Measurements from ENCODE around the gene PCLO. TPM values are rescaled to one million over a fixed set of nuclear protein-coding genes. Genes with fewer than 3 reads are reported as not detected.
"Not testable (repeated sequence)": the region's sequence is repeated elsewhere in the genome, so short reads cannot be mapped to it uniquely, and the experiment has no call there.

PCLO gene
- total RNA-seq, 2 experiments from 2014 or later = 0.02 TPM; not detected in 1

DNA sequence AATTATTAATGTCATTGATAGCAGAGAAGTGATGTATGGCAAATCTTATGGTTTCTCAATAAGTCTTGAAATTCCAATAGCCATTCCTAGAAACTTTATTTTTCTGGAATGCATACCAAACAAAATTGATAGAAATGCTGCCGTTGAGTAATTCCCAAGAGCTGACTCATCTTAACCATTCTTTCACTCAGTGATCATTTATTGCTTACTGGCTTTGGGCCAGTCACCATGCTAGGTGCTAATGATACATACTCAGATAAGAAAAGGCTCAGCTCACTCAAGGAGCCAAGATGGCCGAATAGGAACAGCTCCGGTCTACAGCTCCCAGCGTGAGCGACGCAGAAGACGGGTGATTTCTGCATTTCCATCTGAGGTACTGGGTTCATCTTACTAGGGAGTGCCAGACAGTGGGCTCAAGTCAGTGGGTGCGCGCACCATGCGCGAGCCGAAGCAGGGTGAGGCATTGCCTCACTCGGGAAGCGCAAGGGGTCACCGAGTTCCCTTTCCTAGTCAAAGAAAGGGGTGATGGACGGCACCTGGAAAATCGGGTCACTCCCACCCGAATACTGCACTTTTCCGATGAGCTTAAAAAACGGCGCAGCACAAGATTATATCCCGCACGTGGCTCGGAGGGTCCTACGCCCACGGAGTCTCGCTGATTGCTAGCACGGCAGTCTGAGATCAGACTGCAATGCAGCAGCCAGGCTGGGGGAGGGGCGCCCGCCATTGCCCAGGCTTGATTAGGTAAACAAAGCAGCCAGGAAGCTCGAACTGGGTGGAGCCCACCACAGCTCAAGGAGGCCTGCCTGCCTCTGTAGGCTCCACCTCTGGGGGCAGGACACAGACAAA lies 138.6 kb downstream of the PCLO start:
- H3K4me1 Mint-ChIP-seq (ENCODE audit: low read depth); H3K36me3 Mint-ChIP-seq; DNase-seq; POLR2A ChIA-PET; H3K27me3 Mint-ChIP-seq; intact Hi-C loops (cut with micrococcal nuclease); CTCF ChIA-PET; H3K27ac Mint-ChIP-seq; H3K4me3 Mint-ChIP-seq: not testable (repeated sequence)
- peaks cover 12% of the 10 kb centered on the region for H3K9me3 Mint-ChIP-seq

DNA sequence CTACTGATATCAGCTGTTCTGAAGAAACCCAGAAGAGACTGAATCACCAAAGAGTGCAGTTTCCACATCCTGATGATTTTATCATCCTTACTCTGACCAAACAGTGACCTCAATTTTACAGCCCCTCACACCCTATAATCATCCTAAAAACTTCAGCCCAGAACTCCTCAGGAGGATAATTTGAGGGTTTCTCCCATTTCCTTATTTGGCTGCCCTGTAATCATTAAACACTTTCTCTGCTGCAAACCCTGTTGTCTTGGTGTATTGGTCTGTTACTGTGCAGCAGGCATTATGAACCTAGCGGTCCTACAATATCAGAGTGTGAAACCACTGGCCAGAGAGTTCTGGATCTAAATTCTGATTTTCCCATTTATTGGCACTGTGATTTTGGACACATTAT lies 141.7 kb downstream of the PCLO start:
- intact Hi-C loops (cut with micrococcal nuclease) = no loop called here
- Mint-ChIP-seq H3K27ac (no peak overlapping the region), H3K9me3 (peaks cover 12% of the 10 kb centered on the region), H3K27me3 (no peaks in the 10 kb centered on the region), H3K36me3 (no peaks in the 10 kb centered on the region), H3K4me3 (no peak overlapping the region), H3K4me1 (ENCODE audit: low read depth) (no peaks in the 10 kb centered on the region)
- ChIA-PET POLR2A (no interaction called here), CTCF (no interaction called here)
- DNase-seq = no peak

DNA sequence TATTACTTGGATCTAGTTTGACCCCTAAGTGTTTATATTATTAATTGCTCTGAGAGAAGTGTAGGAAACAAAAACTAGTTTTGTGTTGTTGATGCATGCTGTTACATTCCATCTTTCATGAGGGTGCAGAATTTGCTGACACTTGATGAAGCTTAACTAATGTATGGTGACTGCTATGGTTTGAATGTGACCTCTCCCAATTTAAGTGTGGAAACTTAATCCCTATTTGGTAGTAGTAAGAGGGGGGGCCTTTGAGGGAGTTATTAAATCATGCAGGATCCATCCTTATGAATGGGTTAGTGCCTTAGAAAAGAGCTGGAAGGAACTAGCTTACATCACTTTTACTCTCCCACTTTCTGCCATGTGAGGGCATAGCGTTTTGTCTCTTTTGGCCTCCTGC lies 142.5 kb downstream of the PCLO start:
- peaks cover 12% of the 10 kb centered on the region for H3K9me3 Mint-ChIP-seq
- ChIA-PET POLR2A (no interaction called here), CTCF (no interaction called here)
- no peak overlapping the region for H3K4me3 Mint-ChIP-seq
- H3K27ac Mint-ChIP-seq = no peak overlapping the region
- intact Hi-C loops (cut with micrococcal nuclease) = no loop called here
- H3K27me3 Mint-ChIP-seq = no peaks in the 10 kb centered on the region
- no peak for DNase-seq
- no peaks in the 10 kb centered on the region for H3K4me1 Mint-ChIP-seq (ENCODE audit: low read depth)
- H3K36me3 Mint-ChIP-seq = no peaks in the 10 kb centered on the region

DNA sequence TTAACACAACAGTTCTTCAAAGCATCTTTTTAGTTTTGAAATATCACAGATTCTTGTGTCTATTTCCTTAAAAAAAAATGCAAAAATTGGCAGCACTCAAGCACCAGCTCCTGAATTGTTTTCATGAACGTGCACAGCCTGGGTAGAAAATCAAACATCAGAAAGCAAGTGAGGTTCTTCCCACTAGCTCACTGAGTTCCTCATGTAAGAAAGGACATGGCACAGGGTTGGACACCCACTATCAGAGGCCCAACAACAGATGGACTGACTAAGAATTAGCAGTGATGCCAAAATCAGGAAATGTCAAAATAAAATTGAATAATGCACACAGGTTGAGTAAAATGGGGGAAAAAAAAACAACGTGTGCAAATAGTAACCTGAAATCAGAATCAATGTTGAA lies 146.8 kb downstream of the PCLO start:
- Mint-ChIP-seq H3K4me3 (no peak overlapping the region), H3K4me1 (ENCODE audit: low read depth) (no peaks in the 10 kb centered on the region), H3K9me3 (peaks cover 6% of the 10 kb centered on the region), H3K36me3 (no peaks in the 10 kb centered on the region), H3K27me3 (no peaks in the 10 kb centered on the region), H3K27ac (no peak overlapping the region)
- intact Hi-C loops (cut with micrococcal nuclease) = no loop called here
- ChIA-PET CTCF (no interaction called here), POLR2A (no interaction called here)
- no peak for DNase-seq

DNA sequence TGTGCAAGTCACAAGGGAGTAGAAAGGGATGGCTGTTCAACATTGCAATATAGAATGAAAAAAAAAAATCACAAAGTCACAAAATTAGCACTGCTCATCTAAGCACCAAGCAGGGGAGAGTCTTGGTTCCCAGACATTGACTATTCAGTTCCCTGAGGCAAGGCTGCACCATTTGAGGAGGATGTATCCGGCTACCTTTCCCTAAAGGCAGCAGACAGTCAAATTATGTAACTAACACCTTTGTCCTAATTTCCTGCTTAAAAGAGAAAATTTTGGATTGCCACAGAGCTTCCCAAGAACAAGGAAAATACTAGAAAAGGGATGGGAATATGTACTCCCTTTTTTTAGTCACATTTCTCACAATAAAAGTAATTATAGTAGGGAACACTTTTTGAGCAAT lies 148.1 kb downstream of the PCLO start:
- Mint-ChIP-seq H3K27me3 (no peaks in the 10 kb centered on the region), H3K27ac (no peak overlapping the region), H3K4me1 (ENCODE audit: low read depth) (no peaks in the 10 kb centered on the region), H3K4me3 (no peak overlapping the region), H3K9me3 (peaks cover under 1% of the 10 kb centered on the region), H3K36me3 (no peaks in the 10 kb centered on the region)
- CTCF ChIA-PET = no interaction called here
- POLR2A ChIA-PET = no interaction called here
- intact Hi-C loops (cut with micrococcal nuclease) = no loop called here
- no peak for DNase-seq

DNA sequence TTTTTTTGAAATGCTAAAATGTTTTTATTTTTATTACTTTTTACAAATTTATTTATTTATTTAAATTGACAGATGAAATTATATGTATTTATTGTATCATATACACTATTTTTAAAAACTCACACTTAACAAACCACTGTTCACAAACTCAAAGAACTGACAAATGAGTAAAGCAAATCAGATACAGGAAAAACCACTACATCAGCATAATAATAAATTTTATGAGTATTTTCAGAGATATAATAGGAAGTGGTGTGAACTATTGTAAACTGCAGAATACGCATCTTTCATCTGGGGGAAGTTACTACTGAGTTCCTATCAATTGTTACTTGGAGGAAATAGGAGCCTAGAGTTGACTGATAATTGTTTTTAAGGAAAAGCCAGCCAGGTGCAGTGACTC lies 150.7 kb downstream of the PCLO start:
- POLR2A ChIA-PET = no interaction called here
- CTCF ChIA-PET = no interaction called here
- no peak overlapping the region for H3K4me3 Mint-ChIP-seq
- no peak overlapping the region for H3K27ac Mint-ChIP-seq
- peaks cover 4% of the 10 kb centered on the region for H3K9me3 Mint-ChIP-seq
- DNase-seq = no peak
- intact Hi-C loops (cut with micrococcal nuclease) = no loop called here
- H3K4me1 Mint-ChIP-seq (ENCODE audit: low read depth) = no peaks in the 10 kb centered on the region
- no peaks in the 10 kb centered on the region for H3K36me3 Mint-ChIP-seq
- no peaks in the 10 kb centered on the region for H3K27me3 Mint-ChIP-seq

DNA sequence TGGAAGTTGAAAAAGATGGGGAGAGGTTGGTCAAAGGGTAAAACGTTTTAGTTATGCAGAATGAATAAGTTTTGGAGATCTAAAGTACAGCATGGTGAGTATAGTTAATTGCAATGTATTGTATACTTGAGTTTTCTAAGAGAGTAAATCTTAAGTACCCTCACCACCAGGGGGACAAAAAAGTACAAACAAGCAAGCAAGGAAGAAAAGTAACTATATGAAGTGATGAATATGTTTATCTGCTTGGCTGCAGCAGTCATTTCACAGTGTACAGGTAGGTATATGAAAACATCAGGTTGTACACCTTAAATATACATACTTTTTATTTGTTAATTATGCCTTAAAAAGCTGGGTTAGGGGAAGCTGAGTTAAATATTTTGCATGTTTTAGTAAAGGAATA lies 157.3 kb downstream of the PCLO start:
- Mint-ChIP-seq H3K4me1 (ENCODE audit: low read depth) (no peaks in the 10 kb centered on the region), H3K9me3 (peaks cover 14% of the 10 kb centered on the region), H3K36me3 (no peaks in the 10 kb centered on the region), H3K4me3 (no peak overlapping the region), H3K27me3 (no peaks in the 10 kb centered on the region), H3K27ac (no peak overlapping the region)
- DNase-seq = no peak
- intact Hi-C loops (cut with micrococcal nuclease) = no loop called here
- POLR2A ChIA-PET = no interaction called here
- CTCF ChIA-PET = no interaction called here

DNA sequence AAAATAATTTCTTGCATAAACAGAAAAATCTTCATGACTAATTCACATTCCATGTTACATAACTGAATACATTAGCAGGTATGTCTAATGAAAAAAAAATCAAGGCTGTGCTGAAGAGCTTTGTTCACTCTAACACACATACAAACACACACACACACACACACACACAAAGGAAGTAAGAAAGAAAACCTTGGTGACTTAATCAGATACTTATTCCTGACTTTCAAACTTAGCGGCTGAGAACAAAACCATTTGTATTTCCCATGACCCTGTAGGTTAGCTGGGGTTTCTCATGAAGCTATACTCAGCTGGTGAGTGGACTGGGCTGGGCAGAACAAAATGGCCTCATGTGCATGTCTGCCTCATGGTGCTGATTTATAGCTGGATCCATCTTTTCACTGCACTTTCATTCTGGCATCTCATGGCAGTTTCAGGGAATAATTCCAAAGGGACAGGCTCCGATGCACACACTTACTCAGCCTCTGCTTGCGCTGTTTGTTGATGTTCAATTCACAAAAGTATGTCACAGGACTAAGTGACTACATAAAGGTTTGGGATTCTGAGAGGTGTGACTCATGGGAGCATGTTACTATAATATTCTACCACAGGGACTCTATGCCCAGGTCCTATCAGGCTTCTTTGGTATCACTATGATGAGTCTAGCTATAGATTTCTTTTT lies 161.2 kb downstream of the PCLO start:
- Mint-ChIP-seq H3K9me3 (peaks cover 17% of the 10 kb centered on the region), H3K36me3 (no peaks in the 10 kb centered on the region), H3K4me1 (ENCODE audit: low read depth) (no peaks in the 10 kb centered on the region), H3K27ac (no peak overlapping the region), H3K27me3 (no peaks in the 10 kb centered on the region), H3K4me3 (no peak overlapping the region)
- CTCF ChIA-PET = no interaction called here
- no peak for DNase-seq
- intact Hi-C loops (cut with micrococcal nuclease) = no loop called here
- POLR2A ChIA-PET = no interaction called here

DNA sequence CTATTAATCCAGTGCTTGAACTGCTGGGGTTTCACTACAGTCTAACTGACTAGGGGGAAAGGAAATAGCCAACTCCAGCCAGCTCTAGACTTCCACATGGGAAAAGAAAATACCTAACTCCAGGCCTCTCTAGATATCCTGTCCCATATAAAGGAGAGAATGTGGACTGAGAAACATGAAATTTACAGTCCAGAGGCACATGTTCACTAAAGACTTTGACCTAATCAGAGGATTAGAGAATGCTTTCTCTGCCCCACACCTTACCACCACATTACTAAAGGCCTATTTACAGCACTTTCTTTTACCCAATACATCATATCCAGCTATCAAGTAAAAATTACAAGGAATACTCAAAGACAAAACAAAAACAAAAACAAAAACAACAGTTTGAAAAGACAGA lies 164.2 kb downstream of the PCLO start:
- Mint-ChIP-seq H3K27ac (no peak overlapping the region), H3K36me3 (no peaks in the 10 kb centered on the region)
- POLR2A ChIA-PET = no interaction called here

DNA sequence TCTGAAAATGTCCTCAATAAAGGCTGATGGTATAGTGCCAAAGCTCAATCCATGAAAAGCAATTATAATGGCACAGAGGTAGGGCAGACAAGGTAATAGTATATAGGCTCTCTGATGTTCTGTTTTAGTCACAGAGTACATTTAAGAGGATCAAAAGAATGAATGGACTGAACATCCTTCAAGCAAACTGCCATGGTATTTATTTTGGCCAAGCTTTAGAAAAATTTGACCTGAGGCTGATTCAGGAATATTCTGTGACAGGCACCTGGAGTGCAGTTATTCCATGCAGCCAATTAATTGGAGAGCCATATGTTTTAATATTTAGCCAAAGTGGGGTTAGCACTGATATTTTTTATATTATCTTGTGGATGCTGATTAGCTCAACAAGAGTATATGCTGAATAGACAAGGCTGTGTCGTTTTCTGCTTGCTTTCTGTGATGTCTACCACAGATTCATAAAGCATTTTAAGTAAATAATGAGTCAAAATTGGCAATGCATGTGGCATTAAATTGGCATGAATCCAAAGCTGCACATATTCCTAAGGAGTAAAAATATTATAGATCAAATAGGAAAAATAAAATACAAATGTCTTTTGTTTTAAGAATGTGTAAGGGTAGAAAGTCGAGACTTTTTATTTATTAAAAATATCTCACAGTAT lies 177.4 kb downstream of the PCLO start:
- intact Hi-C loops (cut with micrococcal nuclease) = no loop called here
- POLR2A ChIA-PET = no interaction called here
- Mint-ChIP-seq H3K27me3 (no peaks in the 10 kb centered on the region), H3K36me3 (no peaks in the 10 kb centered on the region), H3K27ac (no peak overlapping the region), H3K4me1 (ENCODE audit: low read depth) (no peaks in the 10 kb centered on the region), H3K4me3 (no peak overlapping the region), H3K9me3 (no peaks in the 10 kb centered on the region)
- DNase-seq = no peak
- CTCF ChIA-PET = no interaction called here

More for the DNA sequence above, 164.2 kb downstream of the PCLO start:
- Mint-ChIP-seq H3K9me3 (peaks cover 20% of the 10 kb centered on the region), H3K4me1 (ENCODE audit: low read depth) (no peaks in the 10 kb centered on the region), H3K27me3 (no peaks in the 10 kb centered on the region), H3K4me3 (no peak overlapping the region)
- intact Hi-C loops (cut with micrococcal nuclease) = no loop called here
- CTCF ChIA-PET = no interaction called here
- DNase-seq = no peak

DNA sequence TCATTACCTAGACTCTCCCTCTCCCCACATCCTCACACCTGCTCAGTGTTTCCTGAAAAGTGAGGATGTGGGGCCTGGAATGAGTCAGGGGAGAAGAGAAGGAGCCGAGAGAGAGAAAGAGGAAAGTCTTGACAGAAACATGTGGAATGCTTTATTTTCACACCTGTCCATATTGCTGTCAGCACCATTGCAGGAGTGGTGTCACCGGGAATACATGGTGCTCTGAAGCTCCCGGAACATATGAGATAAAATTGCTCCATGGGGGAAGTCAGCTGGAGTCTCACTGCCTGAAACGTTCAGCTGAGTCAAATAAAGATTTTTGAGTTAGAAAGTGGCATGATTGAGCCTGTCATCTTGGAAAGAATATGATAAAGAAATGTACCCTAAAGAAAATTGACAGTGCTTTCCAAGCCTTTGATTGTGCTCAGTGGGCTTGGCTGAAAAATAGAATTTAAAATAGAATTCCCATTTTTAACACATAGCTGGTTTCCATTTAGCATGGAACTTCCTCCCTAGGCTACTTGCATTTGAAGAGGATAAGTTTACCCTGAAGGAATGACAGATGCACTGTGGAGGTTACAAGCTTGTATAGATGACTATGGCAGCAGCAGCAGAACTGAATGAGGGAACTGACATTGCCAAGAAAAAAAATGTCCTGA lies 182.4 kb downstream of the PCLO start:
- Mint-ChIP-seq H3K9me3 (no peaks in the 10 kb centered on the region), H3K36me3 (no peaks in the 10 kb centered on the region), H3K27ac (no peak overlapping the region), H3K27me3 (no peaks in the 10 kb centered on the region), H3K4me3 (no peak overlapping the region), H3K4me1 (ENCODE audit: low read depth) (no peaks in the 10 kb centered on the region)
- intact Hi-C loops (cut with micrococcal nuclease) = no loop called here
- CTCF ChIA-PET = no interaction called here
- POLR2A ChIA-PET = no interaction called here
- no peak for DNase-seq

DNA sequence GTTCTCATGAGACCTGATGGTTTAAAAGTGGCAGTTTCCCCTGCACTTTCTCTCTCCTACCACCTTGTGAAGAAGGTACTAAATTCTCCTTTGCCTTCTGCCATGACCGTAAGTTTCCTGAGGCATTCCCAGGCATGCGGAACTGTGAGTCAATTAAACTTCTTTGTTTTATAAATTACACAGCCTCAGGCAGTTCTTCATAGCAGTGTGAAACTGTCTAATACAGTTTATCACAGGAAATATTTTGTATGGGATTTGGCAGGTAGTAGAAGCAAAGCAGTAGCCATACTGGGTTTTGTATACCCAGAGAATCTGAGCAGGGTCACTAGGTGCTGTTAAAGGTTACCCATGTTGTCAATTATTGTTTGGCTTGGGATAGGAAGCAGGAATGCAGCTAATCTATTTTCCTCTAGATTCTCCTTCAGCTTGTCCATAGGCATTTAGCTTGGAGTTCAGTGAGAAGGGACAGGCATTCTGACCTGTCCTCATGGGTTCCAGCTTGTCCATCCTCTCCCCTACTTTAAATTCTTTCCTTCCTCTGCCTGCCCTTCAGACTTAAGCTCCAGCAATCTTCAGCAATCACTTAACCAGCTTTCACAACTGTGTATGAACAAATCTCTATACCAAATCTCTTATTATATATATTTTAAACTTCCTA lies 186.7 kb downstream of the PCLO start:
- Mint-ChIP-seq H3K4me3 (no peak overlapping the region), H3K9me3 (no peaks in the 10 kb centered on the region), H3K27me3 (no peaks in the 10 kb centered on the region), H3K27ac (no peak overlapping the region), H3K36me3 (no peaks in the 10 kb centered on the region), H3K4me1 (ENCODE audit: low read depth) (no peaks in the 10 kb centered on the region)
- CTCF ChIA-PET = no interaction called here
- DNase-seq = no peak
- intact Hi-C loops (cut with micrococcal nuclease) = no loop called here
- POLR2A ChIA-PET = no interaction called here
